Cardiac ventricle fibroblast (primary cell): ENCODE results near the gene DTD2. TPM values are rescaled to one million over a fixed set of nuclear protein-coding genes. Genes with fewer than 3 reads are reported as not detected.

Source experiments
- total RNA-seq: library from RNA; depleted of rRNA; stranded (reverse); fragments of >200 nt; gene quantifications from 2 replicates; pipeline ENCODE4 v1.2.3, GENCODE V29; 2015

DTD2 gene
- total RNA-seq, result 39.8 and 43.1 TPM in 2 replicates

DNA sequence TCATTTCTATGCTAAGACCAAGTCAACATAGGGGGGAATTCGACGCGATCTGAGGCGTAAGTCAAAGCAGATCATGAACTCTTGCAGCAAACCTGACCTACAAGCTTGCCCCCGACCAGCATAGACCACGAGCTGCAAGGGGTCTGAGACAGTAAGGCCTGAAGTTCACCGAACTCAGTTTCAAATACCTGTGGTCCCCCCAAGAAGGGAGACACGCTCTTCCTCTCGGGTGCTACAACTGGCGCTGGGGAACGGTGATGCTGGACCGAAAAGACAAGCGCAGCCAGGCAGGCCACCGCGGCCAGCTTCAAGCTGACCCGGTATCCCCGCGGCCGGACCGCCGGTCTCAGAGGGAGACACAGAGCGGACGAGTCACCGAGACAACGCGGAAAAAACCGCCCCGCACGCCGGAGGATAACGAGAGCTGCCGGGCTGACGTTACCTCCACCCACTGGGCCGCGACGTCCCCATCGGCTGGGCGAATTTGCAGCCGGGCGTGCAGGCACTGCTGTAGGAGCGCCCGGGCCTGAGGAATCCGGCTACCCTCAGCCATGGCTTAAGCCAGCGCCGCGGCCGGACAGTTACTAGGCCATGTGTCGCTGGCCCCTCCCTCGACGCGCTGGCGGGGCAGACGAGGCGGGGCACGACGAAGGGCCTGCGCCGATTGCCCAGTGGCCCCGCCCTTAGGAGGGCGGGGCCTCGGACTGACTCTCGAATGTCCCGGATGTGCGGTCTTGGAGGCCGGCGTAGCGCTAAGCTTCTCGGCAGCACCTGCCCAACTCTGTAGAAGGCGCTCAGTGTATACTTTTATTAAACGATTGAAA lies at the start of gene DTD2:
Gene DTD2, minus strand, starts transcription at position 666 of the 824 bp plus-strand sequence. Its CDS starts 113 bp downstream, at position 553.

DNA sequence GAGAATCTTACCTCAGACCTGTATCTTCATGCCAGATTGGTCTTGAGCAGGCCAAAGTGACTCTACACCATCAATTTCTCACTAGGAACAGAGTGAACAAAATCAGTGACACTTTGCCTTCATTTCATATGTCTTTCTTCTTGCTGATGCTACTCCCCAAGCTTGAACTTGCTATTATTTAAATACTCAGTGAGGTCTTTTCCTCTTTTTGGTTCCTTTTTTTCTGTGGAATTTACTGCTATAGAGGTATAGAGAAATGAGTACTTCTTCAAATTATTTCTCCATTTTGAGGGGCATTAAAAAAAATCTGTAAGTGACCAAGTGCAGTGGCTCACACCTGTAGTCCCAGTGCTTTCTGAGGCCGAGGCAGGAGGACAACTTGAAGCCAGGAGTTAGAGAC lies 30.6 kb upstream of the DTD2 start, which contains the start of gene GPR33:
Gene GPR33, minus strand, starts transcription at position 154 of the 400 bp plus-strand sequence. CDS start 4,074 bp downstream, outside the sequence.

DNA sequence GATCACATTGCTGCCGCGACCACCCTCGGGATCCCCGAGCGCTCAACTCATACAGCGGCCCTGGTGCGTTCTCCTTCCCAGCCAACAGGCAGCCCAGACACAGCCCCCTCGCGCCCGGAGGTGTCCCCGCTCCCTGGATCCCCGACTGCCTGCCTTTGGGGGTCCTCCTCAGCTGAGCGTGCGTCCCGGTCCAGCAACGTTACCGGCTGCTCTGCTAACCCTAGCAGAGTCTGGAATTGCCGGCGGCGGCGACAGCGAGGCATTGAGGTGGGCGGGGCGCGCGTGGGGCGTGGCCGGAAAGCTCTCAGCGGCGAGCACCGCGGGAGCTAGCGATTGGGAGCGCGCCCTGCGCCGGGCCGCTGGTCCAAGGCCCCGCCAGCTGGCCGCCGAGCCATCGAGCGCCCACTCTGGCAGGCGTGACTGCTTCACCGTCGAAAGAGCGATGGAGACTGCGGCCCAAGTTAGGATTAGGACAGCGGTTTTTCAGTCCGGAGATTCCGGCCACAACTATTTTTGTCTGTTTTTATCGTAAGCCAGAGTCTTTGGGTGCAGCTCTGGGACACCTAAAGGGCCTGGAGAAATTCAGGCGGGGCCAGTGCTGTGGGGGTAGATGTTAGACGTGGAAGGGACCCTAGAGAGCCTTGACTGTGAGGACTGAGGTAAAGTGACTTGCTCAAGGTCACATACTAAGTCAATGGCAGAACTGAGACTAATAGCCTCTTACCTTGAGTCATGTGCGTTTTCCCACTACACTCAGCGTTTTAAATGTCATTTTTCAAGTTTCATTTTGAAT lies 36.8 kb downstream of the DTD2 start, which contains the start of gene HEATR5A:
Gene HEATR5A, minus strand, starts transcription at position 232 of the 793 bp plus-strand sequence. CDS start 17,575 bp downstream, outside the sequence.

Other genes with a start within 250 kb of the DTD2 start
- 98.6 and 132 TPM in 2 replicates for gene HECTD1, start 249.7 kb downstream of the DTD2 start, total RNA-seq
- 14.9 and 26.4 TPM in 2 replicates for gene HEATR5A, start 37.0 kb downstream of the DTD2 start, total RNA-seq
- gene GPR33, start 30.5 kb upstream of the DTD2 start, total RNA-seq, result not detected in 2 replicates
- gene NUBPL, start 103.9 kb upstream of the DTD2 start, total RNA-seq, result 11.9 and 14.5 TPM in 2 replicates